IMR-90 (cell line): ENCODE results near the gene SLC2A2. TPM values are rescaled to one million over a fixed set of nuclear protein-coding genes. Genes with fewer than 3 reads are reported as not detected.

ENCODE experiments used
- ATAC-seq: fragments of 200-7000 bp; cut with Tn5 transposase; 2 replicates; pipeline ENCODE4 v1.9.1; 2020; ENCODE audit warnings: low read depth, mild to moderate bottlenecking, moderate library complexity
- BruUV-seq: library from RNA; stranded (reverse); fragments of 400-500 nt; replicated peaks from 2 replicates; lab custom pipeline; 2021; lab: Mats Ljungman, UMichigan
- CTCF ChIA-PET: fragments of 300-600 bp; formaldehyde crosslinking; extraction: SDS; loops from one replicate; lab custom pipeline; 2021; ENCODE audit warnings: antibody characterized with exemption; lab: Yijun Ruan, JAX
- POLR2A ChIA-PET: fragments of 300-600 bp; sonication (Branson Sonifier 250); formaldehyde crosslinking; loops from one replicate; lab custom pipeline; 2022; ENCODE audit warnings: antibody characterized with exemption; ENCODE audit not compliant: unreplicated experiment; lab: Charles Lee
- DNase-seq: peaks from one replicate; pipeline ENCODE4 v3.0.0; 2013
- H2AFZ ChIP-seq: replicated peaks from 2 replicates; pipeline ENCODE3; 2013; ENCODE audit warnings: low read length, mild to moderate bottlenecking; ENCODE audit not compliant: poor library complexity
- H2AK5ac ChIP-seq: 2 replicates; pipeline ENCODE4 v1.6.1; 2013; ENCODE audit warnings: low read depth, low read length, inconsistent platforms
- H2AK9ac ChIP-seq: replicated peaks from 2 replicates; pipeline ENCODE3; 2013; ENCODE audit warnings: mild to moderate bottlenecking, low read depth, low read length, moderate library complexity; ENCODE audit not compliant: poor library complexity
- H2BK120ac ChIP-seq: 2 replicates; pipeline ENCODE4 v1.6.1; 2013; ENCODE audit warnings: low read depth, low read length, inconsistent platforms
- H2BK15ac ChIP-seq: 3 replicates; pipeline ENCODE4 v1.6.1; 2013; ENCODE audit warnings: low read depth, low read length, inconsistent platforms
- H2BK20ac ChIP-seq: 2 replicates; pipeline ENCODE4 v1.6.1; 2013; ENCODE audit warnings: low read depth, mild to moderate bottlenecking, inconsistent platforms, low read length, moderate library complexity
- H2BK5ac ChIP-seq: 2 replicates; pipeline ENCODE4 v1.6.1; 2013; ENCODE audit warnings: mild to moderate bottlenecking, low read depth, low read length, inconsistent platforms; ENCODE audit not compliant: poor library complexity, severe bottlenecking
- H3K14ac ChIP-seq: replicated peaks from 2 replicates; pipeline ENCODE4 v1.6.1; 2013; ENCODE audit warnings: low read depth, low read length, inconsistent platforms
- H3K18ac ChIP-seq: 2 replicates; pipeline ENCODE4 v1.6.1; 2013; ENCODE audit warnings: low read depth, low read length, control low read depth
- H3K23ac ChIP-seq: 2 replicates; pipeline ENCODE4 v1.6.1; 2013; ENCODE audit warnings: low read depth, low read length, inconsistent platforms
- H3K27ac ChIP-seq: 2 replicates; pipeline ENCODE4 v1.5.1; 2013; ENCODE audit warnings: mild to moderate bottlenecking, control low read depth, low read length; ENCODE audit not compliant: insufficient read depth
- H3K27me3 ChIP-seq: 2 replicates; pipeline ENCODE4 v1.6.1; 2013; ENCODE audit warnings: low read length; ENCODE audit not compliant: control insufficient read depth, insufficient read depth
- H3K36me3 ChIP-seq: 2 replicates; pipeline ENCODE4 v1.6.1; 2013; ENCODE audit warnings: low read length, mixed read lengths; ENCODE audit not compliant: control insufficient read depth, insufficient read depth
- H3K4ac ChIP-seq: 2 replicates; pipeline ENCODE4 v1.6.1; 2013; ENCODE audit warnings: low read depth, low read length, inconsistent platforms
- H3K4me1 ChIP-seq: 2 replicates; pipeline ENCODE4 v1.6.1; 2013; ENCODE audit warnings: low read length, mixed read lengths; ENCODE audit not compliant: control insufficient read depth, insufficient read depth
- H3K4me2 ChIP-seq: 2 replicates; pipeline ENCODE4 v1.6.1; 2013; ENCODE audit warnings: low read depth, mild to moderate bottlenecking, control low read depth, low read length, moderate library complexity
- H3K4me3 ChIP-seq: 2 replicates; pipeline ENCODE4 v1.5.1; 2013; ENCODE audit warnings: low read depth, mild to moderate bottlenecking, control low read depth, low read length, moderate library complexity; ENCODE audit not compliant: insufficient read depth
- H3K56ac ChIP-seq: 2 replicates; pipeline ENCODE4 v1.6.1; 2013; ENCODE audit warnings: low read length, inconsistent platforms; ENCODE audit not compliant: insufficient read depth; ENCODE audit errors: extremely low read depth
- H3K79me1 ChIP-seq, 2 experiments: 2 replicates each; pipeline ENCODE4 v1.6.1; 2013; ENCODE audit warnings: low read length in 2 of 2, inconsistent platforms in 1 of 2, low read depth in 1 of 2
- H3K9ac ChIP-seq: 2 replicates; pipeline ENCODE4 v1.6.1; 2013; ENCODE audit warnings: low read depth, low read length, control low read depth
- H3K9me1 ChIP-seq: 2 replicates; pipeline ENCODE4 v1.6.1; 2013; ENCODE audit warnings: low read length, inconsistent platforms; ENCODE audit not compliant: insufficient read depth
- H3K9me3 ChIP-seq: 2 replicates; pipeline ENCODE4 v1.6.1; 2013; ENCODE audit warnings: low read length; ENCODE audit not compliant: control insufficient read depth, insufficient read depth
- H4K20me1 ChIP-seq: 2 replicates; pipeline ENCODE4 v1.6.1; 2013; ENCODE audit warnings: low read length, inconsistent platforms; ENCODE audit not compliant: insufficient read depth
- H4K5ac ChIP-seq: 2 replicates; pipeline ENCODE4 v1.6.1; 2013; ENCODE audit warnings: mild to moderate bottlenecking, low read depth, low read length, control low read depth
- H4K8ac ChIP-seq, 2 experiments: 2 replicates each; pipeline ENCODE4 v1.6.1; 2013; ENCODE audit warnings: low read depth in 2 of 2, low read length in 2 of 2, control low read depth in 1 of 2, inconsistent platforms in 1 of 2
- H4K91ac ChIP-seq: 2 replicates; pipeline ENCODE4 v1.6.1; 2013; ENCODE audit warnings: low read depth, low read length, inconsistent platforms; ENCODE audit not compliant: insufficient read depth
- POLR2A ChIP-seq: IDR thresholded peaks from 2 replicates; pipeline ENCODE4 v1.6.1; 2012; ENCODE audit warnings: mild to moderate bottlenecking, low read depth, low read length
- RCOR1 ChIP-seq: IDR thresholded peaks from 2 replicates; pipeline ENCODE4 v1.6.1; 2012; ENCODE audit warnings: mild to moderate bottlenecking, low read length, improper control_type of control experiment; ENCODE audit not compliant: insufficient replicate concordance
- RFX5 ChIP-seq: IDR thresholded peaks from 2 replicates; pipeline ENCODE4 v1.8.0; 2012; ENCODE audit warnings: low read depth, mild to moderate bottlenecking, low read length, moderate library complexity
- WGBS, 2 experiments: methylation state at CpG; one replicate each; pipeline versions ENCODE4 v1.1.5 to v1.1.7; 2013; ENCODE audit warnings: missing lambda C conversion rate in 2 of 2; ENCODE audit not compliant: insufficient read length in 1 of 2; ENCODE audit errors: extremely low coverage in 2 of 2; 5-methylcytosine and 5-hydroxymethylcytosine counted together
- dilution Hi-C: fragments of 300-500 bp; cut with HindIII; formaldehyde crosslinking; loops from one replicate; pipeline ENCODE4 v1.14.3; 2018; ENCODE audit warnings: low sequenced_read_pairs; ENCODE audit not compliant: unreplicated experiment
- in situ Hi-C: fragments of 300-500 bp; cut with MboI; formaldehyde crosslinking; loops from 3 replicates; pipeline ENCODE4 v1.14.3; 2019; ENCODE audit warnings: low sequenced_read_pairs, inconsistent platforms, mixed read lengths
- intact Hi-C: fragments of 100-400 bp; cut with micrococcal nuclease; formaldehyde crosslinking; loops from 2 replicates; pipeline ENCODE4 v1.10.0; 2022
- polyA plus RNA-seq, 3 experiments: library from polyadenylated mRNA; depleted of rRNA; stranded (reverse); fragments of >200 nt; gene quantifications; 2 replicates each; pipeline ENCODE4 v1.2.3, GENCODE V29; 2012; ENCODE audit warnings: low replicate concordance in 1 of 3
- total RNA-seq: library from RNA; depleted of rRNA; stranded (reverse); fragments of >200 nt; gene quantifications from 2 replicates; pipeline ENCODE4 v1.2.3, GENCODE V29; 2012
- TF ChIP-seq, protein P1 (sequence below): conservative IDR thresholded peaks from 2 replicates; pipeline ENCODE4 v1.5.1; 2012; ENCODE audit warnings: mild to moderate bottlenecking, low read depth, low read length, improper control_type of control experiment

Gene SLC2A2
- total and polyA plus RNA-seq, 2 of the 4 experiments (the other 2 are of a cell fraction) = not detected

DNA sequence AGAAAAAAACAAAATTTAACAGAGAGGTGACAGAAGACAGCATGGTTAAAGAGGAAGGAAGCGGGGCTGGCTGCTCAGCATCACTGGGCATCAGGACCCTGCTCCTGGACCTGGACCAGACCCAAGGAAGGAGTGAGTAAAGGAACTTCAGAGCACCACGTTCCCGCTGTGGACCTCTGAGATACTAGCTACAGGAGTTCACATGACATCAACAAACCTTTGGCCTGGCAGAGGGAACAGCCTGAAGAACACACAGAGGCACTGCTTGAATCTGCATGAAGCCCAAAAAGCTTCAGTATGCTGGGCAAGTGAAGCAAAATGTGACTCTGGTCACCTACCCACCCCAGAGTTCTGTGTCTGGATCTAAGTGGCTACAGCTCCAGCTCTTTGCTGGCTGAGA is 38.1 kb downstream of the SLC2A2 start:
- 82% methylated on average over 3 of the region's 3 CpGs; no CpG with 5 or more reads in 1 of the 2 experiments for WGBS, 2 experiments
- no TSS peak for BruUV-seq
- H2AK5ac ChIP-seq = no peak overlapping the region
- H2BK20ac ChIP-seq = no peak overlapping the region
- no peaks in the 10 kb centered on the region for H4K20me1 ChIP-seq
- no peak overlapping the region for H4K8ac ChIP-seq
- no peak overlapping the region for H3K27ac ChIP-seq
- no peak overlapping the region for H3K23ac ChIP-seq
- H2AK9ac ChIP-seq = no peak overlapping the region
- H2AFZ ChIP-seq = no peak overlapping the region
- no peak for TF ChIP-seq POLR2A
- TF ChIP-seq RCOR1 = no peak
- TF ChIP-seq RFX5 = no peak
- TF ChIP-seq, protein P1, sequence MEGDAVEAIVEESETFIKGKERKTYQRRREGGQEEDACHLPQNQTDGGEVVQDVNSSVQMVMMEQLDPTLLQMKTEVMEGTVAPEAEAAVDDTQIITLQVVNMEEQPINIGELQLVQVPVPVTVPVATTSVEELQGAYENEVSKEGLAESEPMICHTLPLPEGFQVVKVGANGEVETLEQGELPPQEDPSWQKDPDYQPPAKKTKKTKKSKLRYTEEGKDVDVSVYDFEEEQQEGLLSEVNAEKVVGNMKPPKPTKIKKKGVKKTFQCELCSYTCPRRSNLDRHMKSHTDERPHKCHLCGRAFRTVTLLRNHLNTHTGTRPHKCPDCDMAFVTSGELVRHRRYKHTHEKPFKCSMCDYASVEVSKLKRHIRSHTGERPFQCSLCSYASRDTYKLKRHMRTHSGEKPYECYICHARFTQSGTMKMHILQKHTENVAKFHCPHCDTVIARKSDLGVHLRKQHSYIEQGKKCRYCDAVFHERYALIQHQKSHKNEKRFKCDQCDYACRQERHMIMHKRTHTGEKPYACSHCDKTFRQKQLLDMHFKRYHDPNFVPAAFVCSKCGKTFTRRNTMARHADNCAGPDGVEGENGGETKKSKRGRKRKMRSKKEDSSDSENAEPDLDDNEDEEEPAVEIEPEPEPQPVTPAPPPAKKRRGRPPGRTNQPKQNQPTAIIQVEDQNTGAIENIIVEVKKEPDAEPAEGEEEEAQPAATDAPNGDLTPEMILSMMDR = no peak
- intact Hi-C loops (no loop called here), dilution Hi-C loops (no loop called here), in situ Hi-C loops (no loop called here)
- POLR2A ChIA-PET = no interaction called here
- H3K9ac ChIP-seq = no peak overlapping the region
- no peaks in the 10 kb centered on the region for H3K79me1 ChIP-seq
- H3K4me2 ChIP-seq = no peak overlapping the region
- 0 out of 2 replicates have a peak overlapping the region, but pooled peaks have one; percentile 1 for H3K14ac ChIP-seq
- H4K5ac ChIP-seq = no peak overlapping the region
- no peaks in the 10 kb centered on the region; the same call in 1 of the 2 replicates for H3K9me3 ChIP-seq
- H3K27me3 ChIP-seq = no peaks in the 10 kb centered on the region
- H2BK5ac ChIP-seq = no peak overlapping the region
- no peak overlapping the region for H3K4ac ChIP-seq
- ATAC-seq (no peak), DNase-seq (no peak)
- no peaks in the 10 kb centered on the region for H3K9me1 ChIP-seq
- H3K36me3 ChIP-seq = no peaks in the 10 kb centered on the region
- CTCF ChIA-PET = no interaction called here
- no peak overlapping the region for H3K56ac ChIP-seq
- no peak overlapping the region for H2BK120ac ChIP-seq
- no peak overlapping the region for H3K18ac ChIP-seq
- no peak overlapping the region for H3K4me3 ChIP-seq
- H3K4me1 ChIP-seq = no peaks in the 10 kb centered on the region
- no peak overlapping the region for H4K91ac ChIP-seq
- H2BK15ac ChIP-seq = no peak overlapping the region
